ENCODE data around the gene TMEM72.

DNA sequence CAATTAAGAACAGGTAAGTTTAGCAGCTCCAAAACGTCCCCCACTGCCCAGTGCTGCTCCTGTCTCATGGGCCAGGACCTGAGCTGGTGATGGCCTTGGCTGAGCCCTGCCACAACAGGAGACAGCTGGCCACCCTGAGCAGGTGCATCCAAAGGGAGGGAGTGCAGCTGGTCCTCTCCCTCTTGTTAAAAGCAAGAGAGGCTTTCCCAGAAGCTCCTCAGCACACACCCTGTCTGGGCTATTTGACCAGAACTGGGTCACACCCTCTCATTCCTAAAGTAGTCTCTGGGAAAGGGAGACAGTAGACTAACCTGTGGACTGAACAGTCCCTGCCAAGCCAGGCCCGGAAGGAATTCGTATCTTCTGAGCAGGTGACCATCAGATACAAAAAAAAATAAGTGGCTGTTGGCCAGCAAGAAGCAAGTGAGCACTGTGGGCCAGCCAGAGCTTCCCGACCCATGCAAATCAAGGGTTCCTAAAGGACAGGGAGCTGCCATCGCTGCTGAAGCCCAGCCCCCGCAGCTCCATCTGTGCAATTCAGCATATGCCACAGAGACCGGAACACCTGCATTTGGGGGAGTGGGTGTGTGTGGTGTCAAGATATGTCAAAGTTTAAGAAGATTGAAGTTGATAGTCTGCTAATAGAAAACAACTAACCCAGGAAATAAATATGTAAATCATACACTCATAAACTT, 2.1 kb upstream of the TMEM72 start:
- no peak for TF ChIP-seq CTCF (IDR thresholded peaks at IDR 0.05)
- TF ChIP-seq POLR2AphosphoS5 (IDR thresholded peaks at IDR 0.05; ENCODE audit: insufficient read depth in 1 of 2, low read depth in 1 of 2) = no peak

Measured in vagina (tissue), 2 donors.